Ishikawa (cell line): Measurements from ENCODE around the gene IL21R.

Source experiments
- CEBPB ChIP-seq: IDR thresholded peaks from 2 replicates; pipeline ENCODE4 v1.6.1; 2012
- CREB1 ChIP-seq: IDR thresholded peaks from 2 replicates; pipeline ENCODE4 v1.6.1; 2012; ENCODE audit warnings: low read depth
- EGR1 ChIP-seq: IDR thresholded peaks from 2 replicates; pipeline ENCODE4 v1.6.1; 2012
- EP300 ChIP-seq: IDR thresholded peaks from 2 replicates; pipeline ENCODE4 v1.6.1; 2012; ENCODE audit warnings: borderline replicate concordance
- FOXM1 ChIP-seq: IDR thresholded peaks from 2 replicates; pipeline ENCODE4 v1.6.1; 2012; ENCODE audit warnings: low read depth, borderline replicate concordance
- NFIC ChIP-seq: IDR thresholded peaks from 2 replicates; pipeline ENCODE4 v1.6.1; 2012
- RAD21 ChIP-seq: IDR thresholded peaks from 2 replicates; pipeline ENCODE4 v1.6.1; 2012; ENCODE audit warnings: low read depth
- REST ChIP-seq: IDR thresholded peaks from 2 replicates; pipeline ENCODE4 v1.6.1; 2012; ENCODE audit warnings: low read depth, mild to moderate bottlenecking
- TAF1 ChIP-seq: IDR thresholded peaks from 2 replicates; pipeline ENCODE4 v1.6.1; 2012; ENCODE audit warnings: low read depth, mild to moderate bottlenecking
- TCF12 ChIP-seq: IDR thresholded peaks from 2 replicates; pipeline ENCODE4 v1.6.1; 2012; ENCODE audit warnings: low read depth
- TEAD4 ChIP-seq: IDR thresholded peaks from 2 replicates; pipeline ENCODE4 v1.6.1; 2012
- USF1 ChIP-seq: IDR thresholded peaks from 2 replicates; pipeline ENCODE4 v1.6.1; 2012
- YY1 ChIP-seq: IDR thresholded peaks from 2 replicates; pipeline ENCODE4 v1.6.1; 2012; ENCODE audit warnings: low read depth
- ZBTB7A ChIP-seq: IDR thresholded peaks from 2 replicates; pipeline ENCODE4 v1.6.1; 2012; ENCODE audit warnings: low read depth
- TF ChIP-seq, protein P1 (sequence below): IDR thresholded peaks from 2 replicates; pipeline ENCODE4 v1.6.1; 2012

IL21R gene

DNA sequence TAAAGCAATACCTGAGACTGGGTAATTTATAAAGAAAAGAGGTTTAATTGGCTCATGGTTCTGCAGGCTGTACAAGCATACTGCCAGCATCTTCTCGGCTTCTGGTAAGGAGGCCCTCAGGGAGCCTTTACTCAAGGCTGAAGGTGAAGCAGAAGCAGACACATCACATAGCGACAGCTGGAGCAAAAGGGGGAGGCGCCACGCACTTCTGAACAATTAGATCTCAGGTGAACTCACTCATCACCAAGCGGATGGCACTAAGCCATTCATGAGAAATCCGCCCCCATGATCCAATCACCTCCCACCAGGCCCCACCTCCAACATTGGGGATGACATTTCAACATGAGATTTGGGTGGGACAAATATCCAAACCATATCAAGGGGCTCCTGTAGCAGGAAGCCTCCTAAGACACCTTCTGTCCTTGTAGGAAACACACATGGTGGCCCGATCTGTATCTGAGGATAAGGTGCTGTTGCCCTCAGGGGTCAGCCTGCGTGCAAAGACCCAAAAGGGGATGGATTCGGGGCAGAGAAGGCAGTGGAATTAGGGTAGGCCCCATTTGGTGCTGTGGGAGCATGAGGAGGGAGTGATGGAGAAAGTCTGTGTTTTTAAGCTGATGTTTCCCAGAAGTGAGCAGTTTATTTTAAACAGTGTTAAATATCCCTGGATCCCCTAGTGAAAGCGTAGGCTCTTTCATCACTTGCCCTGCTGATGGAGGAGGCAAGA, 23.0 kb downstream of the IL21R start:
- no peak for TF ChIP-seq NFIC
- no peak for TF ChIP-seq REST
- no peak for TF ChIP-seq RAD21
- no peak for TF ChIP-seq TCF12
- TF ChIP-seq TEAD4 = no peak
- TF ChIP-seq, protein P1, sequence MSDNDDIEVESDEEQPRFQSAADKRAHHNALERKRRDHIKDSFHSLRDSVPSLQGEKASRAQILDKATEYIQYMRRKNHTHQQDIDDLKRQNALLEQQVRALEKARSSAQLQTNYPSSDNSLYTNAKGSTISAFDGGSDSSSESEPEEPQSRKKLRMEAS = no peak
- no peak for TF ChIP-seq EP300
- TF ChIP-seq CEBPB = no peak
- no peak for TF ChIP-seq TAF1
- no peak for TF ChIP-seq YY1
- TF ChIP-seq USF1 = no peak
- no peak for TF ChIP-seq FOXM1
- no peak for TF ChIP-seq CREB1
- TF ChIP-seq ZBTB7A = no peak
- no peak for TF ChIP-seq EGR1

DNA sequence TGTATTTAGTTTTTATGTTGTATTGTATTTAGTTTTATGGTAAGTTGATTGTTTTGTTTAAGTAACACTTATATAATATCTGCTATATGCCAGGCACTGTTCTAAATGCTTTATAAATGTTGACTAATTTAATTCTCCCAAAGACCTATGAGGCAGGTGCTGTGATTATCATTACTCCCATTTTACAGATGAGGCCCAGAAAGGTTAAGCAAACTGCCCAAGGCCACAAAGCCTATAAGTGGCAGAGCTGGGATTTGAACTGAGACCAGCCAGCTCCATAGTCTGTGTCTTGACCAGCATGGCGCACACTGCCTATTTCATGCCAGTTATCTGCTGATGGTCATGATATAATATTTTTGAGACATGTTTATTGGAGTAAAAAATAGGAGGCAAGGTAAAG, 24.0 kb downstream of the IL21R start:
- no peak for TF ChIP-seq FOXM1
- TF ChIP-seq REST = no peak
- no peak for TF ChIP-seq YY1

- no peak for TF ChIP-seq REST
- no peak for TF ChIP-seq USF1
- no peak for TF ChIP-seq ZBTB7A
- TF ChIP-seq NFIC = peak; percentile 58
- TF ChIP-seq RAD21 = no peak
- no peak for TF ChIP-seq TEAD4
- TF ChIP-seq FOXM1 = no peak
- TF ChIP-seq EGR1 = no peak
- no peak for TF ChIP-seq CREB1
- no peak for TF ChIP-seq YY1
- no peak for TF ChIP-seq EP300
- no peak for TF ChIP-seq CEBPB
- TF ChIP-seq TCF12 = 0 out of 2 replicates have a peak, but pooled peaks have one; percentile 30
- no peak for TF ChIP-seq TAF1
- TF ChIP-seq, protein P1 = peak; percentile 51; the same call in 1 of the 2 replicates
Observed at GRCh38 chr16:27426423-27427408, 24.7 kb downstream of the IL21R start.

- TF ChIP-seq ZBTB7A (no peak), USF1 (no peak), CREB1 (no peak), EGR1 (no peak), TEAD4 (no peak), YY1 (no peak), CEBPB (no peak), REST (no peak), FOXM1 (no peak), EP300 (no peak), TAF1 (no peak), TCF12 (no peak), RAD21 (no peak), NFIC (no peak)
- TF ChIP-seq, protein P1 = no peak
Observed at GRCh38 chr16:27427538-27427937, 25.6 kb downstream of the IL21R start.
